Endothelial cell of umbilical vein (primary cell): ENCODE results near the gene SUPT4H1. TPM values are rescaled to one million over a fixed set of nuclear protein-coding genes. Genes with fewer than 3 reads are reported as not detected.

ENCODE experiments used
- BruUV-seq: library from RNA; stranded (reverse); fragments of 400-500 nt; replicated peaks from 2 replicates; lab custom pipeline; 2021; lab: Mats Ljungman, UMichigan
- CTCF ChIA-PET: fragments of 300-600, 350-600 bp; sonication (Branson Sonifier 250); formaldehyde crosslinking; loops from one replicate; lab custom pipeline; 2021; ENCODE audit warnings: antibody characterized with exemption, inconsistent platforms; lab: Charles Lee
- POLR2A ChIA-PET: fragments of 300-600, 350-600 bp; sonication (Branson Sonifier 250); formaldehyde crosslinking; loops from one replicate; lab custom pipeline; 2021; ENCODE audit warnings: antibody characterized with exemption, inconsistent platforms; lab: Charles Lee
- DNase-seq: peaks from one replicate; pipeline ENCODE4 v3.0.0-alpha.2; 2011; ENCODE audit warnings: low read depth, low spot score
- FAIRE-seq: peaks from 2 replicates; lab custom pipeline; 2011; peaks lifted over from hg19 to GRCh38; lab: Jason Lieb, UNC
- H2AFZ ChIP-seq: 2 replicates; pipeline ENCODE4 v1.6.0; 2012; ENCODE audit warnings: low read depth, low read length, control low read depth, inconsistent platforms
- H3K27ac ChIP-seq: 2 replicates; pipeline ENCODE4 v1.5.1; 2011; ENCODE audit warnings: low read depth, mild to moderate bottlenecking, control low read depth, low read length, moderate library complexity; ENCODE audit not compliant: insufficient read depth
- H3K27me3 ChIP-seq, 2 experiments: 2 replicates each; pipeline versions ENCODE4 v1.6.0 to v1.6.1; 2011; ENCODE audit warnings: low read length in 2 of 2, mixed read lengths in 1 of 2; ENCODE audit not compliant: control insufficient read depth in 2 of 2, insufficient read depth in 2 of 2
- H3K36me3 ChIP-seq, 2 experiments: 2 replicates in 1 of 2; 3 replicates in 1 of 2; pipeline ENCODE4 v1.5.1; 2011; ENCODE audit warnings: low read length in 2 of 2, mild to moderate bottlenecking in 1 of 2, moderate library complexity in 1 of 2; ENCODE audit not compliant: control insufficient read depth in 2 of 2, insufficient read depth in 2 of 2; ENCODE audit errors: extremely low read depth in 1 of 2
- H3K4me1 ChIP-seq: 3 replicates; pipeline ENCODE4 v1.5.1; 2011; ENCODE audit warnings: mild to moderate bottlenecking, low read length; ENCODE audit not compliant: control insufficient read depth, insufficient read depth; ENCODE audit errors: extremely low read depth
- H3K4me2 ChIP-seq: 2 replicates; pipeline ENCODE4 v1.6.1; 2011; ENCODE audit warnings: low read length, control low read depth, mixed read lengths; ENCODE audit not compliant: insufficient read depth
- H3K4me3 ChIP-seq, 3 experiments: fragments of 200-600 bp in 1 of 3; sonication (generic), shearing (Covaris generic) in 1 of 3; replicated peaks in 1 of 3; 2 replicates each; pipeline ENCODE4 v1.5.1; 2011 to 2016; ENCODE audit warnings: control low read depth in 3 of 3, low read length in 3 of 3, mild to moderate bottlenecking in 2 of 3, inconsistent platforms in 1 of 3, low read depth in 1 of 3, moderate library complexity in 1 of 3; ENCODE audit not compliant: insufficient read depth in 1 of 3
- H3K79me2 ChIP-seq: 2 replicates; pipeline ENCODE4 v1.6.0; 2012; ENCODE audit warnings: low read length, inconsistent platforms; ENCODE audit not compliant: control insufficient read depth, insufficient read depth
- H3K9ac ChIP-seq: replicated peaks from 2 replicates; pipeline ENCODE3; 2011; ENCODE audit warnings: low read length, control low read depth; ENCODE audit not compliant: insufficient read depth; ENCODE audit errors: extremely low read depth
- H3K9me1 ChIP-seq: replicated peaks from 3 replicates; pipeline ENCODE4 v1.6.0; 2011; ENCODE audit warnings: mild to moderate bottlenecking, low read length; ENCODE audit not compliant: control insufficient read depth, insufficient read depth; ENCODE audit errors: extremely low read depth
- H3K9me3 ChIP-seq: replicated peaks from 2 replicates; pipeline ENCODE4 v1.5.1; 2012; ENCODE audit warnings: low read length, inconsistent platforms; ENCODE audit not compliant: control insufficient read depth, insufficient read depth
- H4K20me1 ChIP-seq: replicated peaks from 2 replicates; pipeline ENCODE3; 2011; ENCODE audit warnings: mild to moderate bottlenecking, low read length; ENCODE audit not compliant: control insufficient read depth, insufficient read depth; ENCODE audit errors: extremely low read depth
- CTCF ChIP-seq, 2 donors: IDR thresholded peaks; 1 replicate in 1 of 2; 2 replicates in 1 of 2; pipeline ENCODE4 v1.5.1; 2011; ENCODE audit warnings: low read length in 2 of 2, mild to moderate bottlenecking in 2 of 2, moderate library complexity in 2 of 2, control low read depth in 1 of 2, inconsistent platforms in 1 of 2, low read depth in 1 of 2; ENCODE audit not compliant: insufficient read depth in 1 of 2; ENCODE audit errors: extremely low read depth in 1 of 2
- EZH2 ChIP-seq: IDR thresholded peaks from 2 replicates; pipeline ENCODE4 v1.6.1; 2012; ENCODE audit warnings: borderline replicate concordance, low read depth, mild to moderate bottlenecking, moderate library complexity, low read length, inconsistent platforms; ENCODE audit not compliant: severe bottlenecking
- FOS ChIP-seq: IDR thresholded peaks from 2 replicates; pipeline ENCODE4 v1.6.1; 2011; ENCODE audit warnings: mild to moderate bottlenecking, low read length, moderate library complexity, borderline replicate concordance; ENCODE audit not compliant: insufficient read depth
- GATA2 ChIP-seq: IDR thresholded peaks from 2 replicates; pipeline ENCODE4 v1.7.0; 2011; ENCODE audit warnings: low read depth, mild to moderate bottlenecking, moderate library complexity, mixed read lengths, low read length; ENCODE audit not compliant: insufficient read length, insufficient read depth
- JUN ChIP-seq: IDR thresholded peaks from 2 replicates; pipeline ENCODE4 v1.6.1; 2011; ENCODE audit warnings: borderline replicate concordance, low read depth; ENCODE audit not compliant: insufficient read length, insufficient read depth
- MAX ChIP-seq: IDR thresholded peaks from 2 replicates; pipeline ENCODE4 v1.6.1; 2011; ENCODE audit not compliant: insufficient read depth, insufficient read length
- MYC ChIP-seq: IDR thresholded peaks from one replicate; pipeline ENCODE4 v1.6.1; 2011; ENCODE audit warnings: mild to moderate bottlenecking, low read depth, low read length
- POLR2A ChIP-seq: IDR thresholded peaks from 2 replicates; pipeline ENCODE4 v1.6.1; 2012; ENCODE audit warnings: low read depth, mild to moderate bottlenecking, control low read depth, low read length
- POLR2AphosphoS5 ChIP-seq: IDR thresholded peaks from 2 replicates; pipeline ENCODE4 v1.6.1; 2012; ENCODE audit warnings: low read depth, mild to moderate bottlenecking, control low read depth, low read length, moderate library complexity; ENCODE audit not compliant: insufficient read depth
- dilution Hi-C: fragments of 300-500 bp; cut with MboI; formaldehyde crosslinking; loops from one replicate; pipeline ENCODE4 v1.15.0; 2019; ENCODE audit warnings: low sequenced_read_pairs; ENCODE audit not compliant: extremely low pct_ligation_motif_present
- intact Hi-C: fragments of 100-400 bp; cut with micrococcal nuclease; formaldehyde crosslinking; loops from one replicate; pipeline ENCODE4 v1.10.0; 2022
- polyA plus RNA-seq, 4 experiments: library from polyadenylated mRNA; depleted of rRNA in 3 of 4; stranded (reverse) in 3 of 4; unstranded in 1 of 4; fragments of >200 nt; gene quantifications; 2 replicates each; pipeline versions ENCODE4 v1.2.1 to v1.2.3, GENCODE V29; 2011 to 2012; ENCODE audit warnings: missing spikeins in 1 of 4
- total RNA-seq: library from RNA; stranded (reverse); gene quantifications from 2 replicates; pipeline ENCODE4 v1.2.3, GENCODE V29; 2021

Gene SUPT4H1
- total and polyA plus RNA-seq, 2 donors (not counting 3 experiments of a cell fraction or from before 2014, with no cell fraction given) = 77.5 to 154 TPM

- intact Hi-C loops = loop anchor here (1.0 to 5.0 kb wide), 4 partner anchors 40 to 346 kb away; partner anchors contain the start of genes RNF43 and SRSF1
- CTCF ChIA-PET = interaction anchor here (0.6 to 2.9 kb wide), 14 partner anchors 8 to 134 kb away, joined by 3 to 19 read pairs (median 4); partner anchors contain the start of genes MKS1 and RNF43
Observed at GRCh38 chr17:58352596-58353388, 791 bp upstream of the SUPT4H1 start.

More at GRCh38 chr17:58352596-58353388, 791 bp upstream of the SUPT4H1 start:
- FAIRE-seq (no peak), DNase-seq (peak; percentile 58)
- peaks cover 4 to 18% of the 10 kb centered on the region in 2 experiments for H3K36me3 ChIP-seq
- no peaks in the 10 kb centered on the region for H3K9me1 ChIP-seq
- TF ChIP-seq CTCF (IDR thresholded peaks at IDR 0.05; ENCODE audit: extremely low read depth in 1 of 2, insufficient read depth in 1 of 2, low read depth in 1 of 2, low read length in 2 of 2) (no peak), EZH2 (no peak), MAX (no peak), JUN (no peak), MYC (no peak), GATA2 (no peak), FOS (no peak), POLR2AphosphoS5 (no peak), POLR2A (no peak)
- peaks cover 4% of the 10 kb centered on the region for H3K4me1 ChIP-seq
- H3K4me3 ChIP-seq = peak overlapping the region; percentile 71 to 87 (median 86)
- H3K4me2 ChIP-seq = peak overlapping the region; percentile 56
- TSS peak; percentile 71 for BruUV-seq
- peaks cover 6% of the 10 kb centered on the region for H3K79me2 ChIP-seq
- POLR2A ChIA-PET = interaction anchor here (0.6 to 2.5 kb wide), 6 partner anchors 9 to 725 kb away, joined by 3 to 12 read pairs (median 4); partner anchors contain the start of gene RNF43
- H3K9me3 ChIP-seq = no peaks in the 10 kb centered on the region
- H3K27me3 ChIP-seq = no peaks in the 10 kb centered on the region
- H4K20me1 ChIP-seq = no peaks in the 10 kb centered on the region
- H3K27ac ChIP-seq = peak overlapping the region; percentile 49
- H3K9ac ChIP-seq = peak overlapping the region; percentile 89
- peak overlapping the region; percentile 61 for H2AFZ ChIP-seq
- dilution Hi-C loops = no loop called here
